Smooth muscle cell (in vitro differentiated cells): ENCODE measurements around the gene HELB. TPM values are rescaled to one million over a fixed set of nuclear protein-coding genes. Genes with fewer than 3 reads are reported as not detected.

Experiments used
- DNase-seq: peaks from one replicate; lab custom pipeline; 2025; ENCODE audit not compliant: unreplicated experiment; lab: John Stamatoyannopoulos, UW
- H2AFZ ChIP-seq: fragments of 200-600 bp; sonication (generic); 2 replicates; pipeline ENCODE4 v1.6.0; 2016; ENCODE audit warnings: antibody characterized with exemption, low read depth, mild to moderate bottlenecking
- H3F3A ChIP-seq: fragments of 200-600 bp; sonication (generic); 2 replicates; pipeline ENCODE4 v1.6.0; 2017; ENCODE audit warnings: antibody characterized with exemption, low read depth
- H3K27ac ChIP-seq: fragments of 200-600 bp; sonication (generic); 2 replicates; pipeline ENCODE4 v1.5.1; 2016; ENCODE audit warnings: low read depth, mild to moderate bottlenecking
- H3K27me3 ChIP-seq: fragments of 200-600 bp; sonication (generic); 2 replicates; pipeline ENCODE4 v1.6.1; 2016; ENCODE audit warnings: low read depth, mild to moderate bottlenecking
- H3K36me3 ChIP-seq: fragments of 200-600 bp; sonication (generic); 2 replicates; pipeline ENCODE4 v1.5.1; 2016; ENCODE audit warnings: low read depth
- H3K4me1 ChIP-seq: fragments of 200-600 bp; sonication (generic); 2 replicates; pipeline ENCODE4 v1.5.1; 2016; ENCODE audit warnings: low read depth
- H3K4me2 ChIP-seq: fragments of 200-600 bp; sonication (generic); 2 replicates; pipeline ENCODE4 v1.6.0; 2016; ENCODE audit warnings: mild to moderate bottlenecking
- H3K4me3 ChIP-seq: fragments of 200-600 bp; sonication (generic); 2 replicates; pipeline ENCODE4 v1.5.1; 2016; ENCODE audit warnings: mild to moderate bottlenecking
- H3K79me2 ChIP-seq: fragments of 200-600 bp; sonication (generic); 2 replicates; pipeline ENCODE4 v1.6.0; 2016; ENCODE audit warnings: low read depth, mild to moderate bottlenecking
- H3K9ac ChIP-seq: fragments of 200-600 bp; sonication (generic); 2 replicates; pipeline ENCODE4 v1.6.0; 2016; ENCODE audit warnings: low read depth
- H3K9me3 ChIP-seq: fragments of 200-600 bp; sonication (generic); replicated peaks from 2 replicates; pipeline ENCODE4 v1.5.1; 2016; ENCODE audit warnings: low read depth
- H4K20me1 ChIP-seq: fragments of 200-600 bp; sonication (generic); 2 replicates; pipeline ENCODE4 v1.6.0; 2016; ENCODE audit warnings: low read depth
- CTCF ChIP-seq: fragments of 200-600 bp; sonication (generic); IDR thresholded peaks from 2 replicates; pipeline ENCODE4 v1.5.1; 2017; ENCODE audit warnings: borderline replicate concordance, mild to moderate bottlenecking, antibody characterized with exemption; ENCODE audit not compliant: insufficient read depth, poor library complexity, severe bottlenecking
- WGBS: methylation state at CpG from one replicate; pipeline ENCODE4 v1.1.7; 2016; ENCODE audit warnings: low lambda C conversion rate; 5-methylcytosine and 5-hydroxymethylcytosine counted together
- polyA plus RNA-seq: library from polyadenylated mRNA; unstranded; fragments of >200 nt; fragmentation: Nextera tagmentation; extraction: Ambion mirVana; gene quantifications from 2 replicates; pipeline ENCODE4 v1.2.1, GENCODE V29; 2016
- total RNA-seq: library from RNA; depleted of rRNA; stranded (reverse); fragments of >200 nt; gene quantifications from 2 replicates; pipeline ENCODE4 v1.2.3, GENCODE V29; 2014

Gene HELB
- total and polyA plus RNA-seq, 2 experiments from 2014 or later: 1.9 to 5.7 TPM

DNA sequence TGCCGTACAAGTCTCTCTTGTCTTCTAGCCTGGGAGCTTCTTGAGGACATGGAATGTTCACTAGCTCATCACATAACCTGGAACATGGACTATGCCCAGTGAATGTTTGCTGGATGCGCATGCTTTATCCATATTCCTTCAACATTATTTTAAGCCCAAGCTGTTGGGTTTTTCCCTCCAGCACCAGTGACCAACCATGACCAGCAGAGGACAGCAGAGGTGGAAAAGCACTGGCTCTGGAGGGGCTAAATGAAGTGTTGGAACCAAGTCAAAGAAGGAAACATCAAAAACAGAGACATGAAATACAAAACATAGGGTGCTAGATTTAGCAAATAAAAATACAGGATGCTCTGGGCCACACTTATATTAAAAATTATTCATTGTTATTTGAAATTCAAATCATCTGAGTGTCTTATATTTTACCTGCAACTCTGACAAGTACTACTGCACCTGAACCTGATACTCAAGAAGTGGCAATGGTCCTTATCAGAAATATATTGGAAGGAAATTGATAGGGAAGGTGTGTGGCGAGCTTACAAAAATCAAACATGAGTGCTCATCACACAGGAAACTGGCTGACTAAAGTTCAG, 23.1 kb upstream of the HELB start:
- WGBS: 56% methylated on average over 3 of the region's 3 CpGs
- H3K36me3 ChIP-seq: no peaks in the 10 kb centered on the region
- H4K20me1 ChIP-seq: no peaks in the 10 kb centered on the region
- H3K4me2 ChIP-seq: no peak overlapping the region
- no peak overlapping the region for H3K27ac ChIP-seq
- no peaks in the 10 kb centered on the region for H3K4me1 ChIP-seq
- H3F3A ChIP-seq: no peaks in the 10 kb centered on the region
- no peak overlapping the region for H3K9ac ChIP-seq
- no peaks in the 10 kb centered on the region for H3K9me3 ChIP-seq
- no peaks in the 10 kb centered on the region for H3K79me2 ChIP-seq
- peaks cover 5% of the 10 kb centered on the region for H3K27me3 ChIP-seq
- no peak overlapping the region for H3K4me3 ChIP-seq
- no peak overlapping the region for H2AFZ ChIP-seq
- no peak for DNase-seq
- TF ChIP-seq CTCF: peak; percentile 56

- no peaks in the 10 kb centered on the region for H3K36me3 ChIP-seq
- H4K20me1 ChIP-seq: no peaks in the 10 kb centered on the region
- H3K9ac ChIP-seq: no peak overlapping the region
- H2AFZ ChIP-seq: no peak overlapping the region
- H3K27me3 ChIP-seq: peaks cover 5% of the 10 kb centered on the region
- H3K79me2 ChIP-seq: no peaks in the 10 kb centered on the region
- no peak overlapping the region for H3K27ac ChIP-seq
- no peak for TF ChIP-seq CTCF
- H3K4me1 ChIP-seq: no peaks in the 10 kb centered on the region
- no peaks in the 10 kb centered on the region for H3K9me3 ChIP-seq
- no peak overlapping the region for H3K4me2 ChIP-seq
- 85% methylated on average over 1 of the region's 1 CpG for WGBS
- H3K4me3 ChIP-seq: no peak overlapping the region
- no peaks in the 10 kb centered on the region for H3F3A ChIP-seq
- no peak for DNase-seq
Observed at GRCh38 chr12:66280561-66280960, 21.7 kb upstream of the HELB start.

DNA sequence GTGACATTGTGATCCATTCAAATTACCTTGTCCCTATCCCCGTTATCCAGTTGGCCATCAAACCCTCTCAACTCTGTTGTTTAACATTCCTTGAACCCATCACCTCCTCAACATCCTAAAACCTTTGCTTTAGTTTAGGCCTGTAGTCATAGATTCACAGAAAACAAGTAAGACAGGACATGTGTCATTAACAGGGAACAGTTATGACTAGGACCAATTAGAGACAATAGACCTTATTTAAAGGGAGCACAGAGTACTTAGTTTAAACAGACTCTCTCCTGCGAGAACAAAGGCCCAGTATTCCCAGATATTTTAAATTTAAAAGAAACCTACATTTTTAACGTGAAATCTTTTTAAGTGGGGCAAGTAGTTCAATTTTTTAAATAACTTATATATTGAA, 20.0 kb upstream of the HELB start:
- H3F3A ChIP-seq: no peaks in the 10 kb centered on the region
- H3K4me3 ChIP-seq: no peak overlapping the region
- DNase-seq: no peak
- H3K27ac ChIP-seq: no peak overlapping the region
- TF ChIP-seq CTCF: no peak
- H3K9me3 ChIP-seq: no peaks in the 10 kb centered on the region
- H3K79me2 ChIP-seq: no peaks in the 10 kb centered on the region
- no peak overlapping the region for H3K4me2 ChIP-seq
- H3K9ac ChIP-seq: no peak overlapping the region
- no peaks in the 10 kb centered on the region for H4K20me1 ChIP-seq
- no peaks in the 10 kb centered on the region for H3K27me3 ChIP-seq
- H3K4me1 ChIP-seq: no peaks in the 10 kb centered on the region
- 87% methylated on average over 3 of the region's 3 CpGs for WGBS
- H3K36me3 ChIP-seq: no peaks in the 10 kb centered on the region
- no peak overlapping the region for H2AFZ ChIP-seq

GRCh38 chr12:66287275-66287674, 15.0 kb upstream of the HELB start:
- DNase-seq: no peak
- Histone ChIP-seq H3K4me2 (no peak overlapping the region), H3K27me3 (peaks cover 1% of the 10 kb centered on the region), H4K20me1 (no peaks in the 10 kb centered on the region), H3K9ac (no peak overlapping the region), H2AFZ (no peak overlapping the region), H3K9me3 (no peaks in the 10 kb centered on the region), H3K4me1 (no peaks in the 10 kb centered on the region), H3F3A (no peaks in the 10 kb centered on the region), H3K27ac (no peak overlapping the region), H3K36me3 (no peaks in the 10 kb centered on the region), H3K79me2 (no peaks in the 10 kb centered on the region), H3K4me3 (no peak overlapping the region)
- WGBS: 95% methylated on average over 3 of the region's 3 CpGs
- TF ChIP-seq CTCF: no peak
